ENCODE measurements around the gene TMC8.

The TMC8 gene

DNA sequence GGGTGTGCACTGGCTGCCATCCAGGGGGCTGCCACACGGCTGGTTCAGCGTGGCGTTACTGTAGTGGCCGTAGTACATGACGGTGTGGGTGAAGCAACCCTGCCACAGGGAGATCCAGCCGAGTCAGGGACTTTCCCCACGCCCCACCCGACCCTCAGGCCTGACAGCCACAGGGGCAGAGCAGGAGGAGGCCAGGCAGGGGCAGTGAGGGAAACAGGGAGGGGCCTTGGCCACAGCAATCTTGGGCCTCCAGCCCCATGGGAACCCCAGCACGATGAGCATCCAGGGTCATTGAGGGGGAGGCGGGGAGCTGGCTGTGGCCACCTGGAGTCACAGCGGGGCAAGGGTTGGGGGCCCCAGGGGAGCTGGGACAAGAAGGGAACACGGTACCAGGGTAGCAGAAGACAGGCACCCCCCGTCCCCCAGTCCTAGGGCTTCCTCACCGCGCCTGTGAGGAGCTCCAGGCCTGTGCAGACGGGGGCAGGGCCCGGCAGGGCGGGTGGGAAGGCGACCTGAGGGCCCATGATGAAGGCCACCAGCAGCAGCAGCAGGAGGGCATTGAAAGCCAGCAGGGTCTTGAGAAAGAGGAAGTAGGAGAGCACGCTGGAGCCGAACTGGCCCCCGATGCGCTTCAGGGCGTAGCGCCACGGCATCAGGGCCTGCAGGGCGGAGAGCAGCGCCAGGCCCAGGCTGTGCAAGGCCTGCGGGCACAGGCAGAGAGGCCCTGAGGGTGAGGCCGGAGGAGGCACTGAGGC is 6.3 kb upstream of the TMC8 start:
- H3K4me3 ChIP-seq (ENCODE audit: low read depth, low read length) = no peak overlapping the region
- H3K9me3 ChIP-seq (ENCODE audit: control insufficient read depth, insufficient read depth, low read depth, low read length) = no peaks in the 10 kb centered on the region
- CTCF ChIA-PET = interaction anchor here (0.6 to 3.3 kb wide), 5 partner anchors 8 to 1016 kb away, joined by 3 to 10 read pairs (median 4); no protein-coding TSS in a partner anchor
- H3K4me1 ChIP-seq (ENCODE audit: control insufficient read depth, insufficient read depth, low read length) = peaks cover 6% of the 10 kb centered on the region; the same call in 1 of the 2 replicates
- POLR2A ChIA-PET = interaction anchor here (1.5 kb wide), 1 partner anchor 62 kb away, joined by 3 read pairs; the partner anchor contains the start of genes AFMID and TK1
- TF ChIP-seq ZNF24 (tag by site-specific recombination; IDR thresholded peaks at IDR 0.05) (no peak), ZIC2 (tag by site-specific recombination; IDR thresholded peaks at IDR 0.05) (peak; percentile 73; the same call in 1 of the 2 replicates)
- no peak overlapping the region for H3K27ac ChIP-seq (ENCODE audit: extremely low read depth, low read depth, low read length)
- peaks cover 7 to 21% of the 10 kb centered on the region in 2 experiments; a peak in 2 of 3 replicates for H3K36me3 ChIP-seq (ENCODE audit: control insufficient read depth in 2 of 2, insufficient read depth in 1 of 2, low read length in 2 of 2)

- TF ChIP-seq ZNF514 (tag by site-specific recombination; IDR thresholded peaks at IDR 0.05) (no peak), MZF1 (tag by site-specific recombination; IDR thresholded peaks at IDR 0.05; ENCODE audit: borderline replicate concordance) (no peak), KLF1 (tag by site-specific recombination; IDR thresholded peaks at IDR 0.05) (no peak), EGR2 (tag by site-specific recombination; IDR thresholded peaks at IDR 0.05; ENCODE audit: low read depth) (no peak), ZNF416 (tag by site-specific recombination; IDR thresholded peaks at IDR 0.05) (no peak), ZNF16 (tag by site-specific recombination; IDR thresholded peaks at IDR 0.05; ENCODE audit: low read depth) (no peak), ZNF555 (tag by site-specific recombination; conservative IDR thresholded peaks at IDR 0.05) (no peak), ZNF585B (tag by site-specific recombination; IDR thresholded peaks at IDR 0.05) (no peak), ZNF707 (tag by site-specific recombination; IDR thresholded peaks at IDR 0.05) (no peak)
- TF ChIP-seq, protein P1, sequence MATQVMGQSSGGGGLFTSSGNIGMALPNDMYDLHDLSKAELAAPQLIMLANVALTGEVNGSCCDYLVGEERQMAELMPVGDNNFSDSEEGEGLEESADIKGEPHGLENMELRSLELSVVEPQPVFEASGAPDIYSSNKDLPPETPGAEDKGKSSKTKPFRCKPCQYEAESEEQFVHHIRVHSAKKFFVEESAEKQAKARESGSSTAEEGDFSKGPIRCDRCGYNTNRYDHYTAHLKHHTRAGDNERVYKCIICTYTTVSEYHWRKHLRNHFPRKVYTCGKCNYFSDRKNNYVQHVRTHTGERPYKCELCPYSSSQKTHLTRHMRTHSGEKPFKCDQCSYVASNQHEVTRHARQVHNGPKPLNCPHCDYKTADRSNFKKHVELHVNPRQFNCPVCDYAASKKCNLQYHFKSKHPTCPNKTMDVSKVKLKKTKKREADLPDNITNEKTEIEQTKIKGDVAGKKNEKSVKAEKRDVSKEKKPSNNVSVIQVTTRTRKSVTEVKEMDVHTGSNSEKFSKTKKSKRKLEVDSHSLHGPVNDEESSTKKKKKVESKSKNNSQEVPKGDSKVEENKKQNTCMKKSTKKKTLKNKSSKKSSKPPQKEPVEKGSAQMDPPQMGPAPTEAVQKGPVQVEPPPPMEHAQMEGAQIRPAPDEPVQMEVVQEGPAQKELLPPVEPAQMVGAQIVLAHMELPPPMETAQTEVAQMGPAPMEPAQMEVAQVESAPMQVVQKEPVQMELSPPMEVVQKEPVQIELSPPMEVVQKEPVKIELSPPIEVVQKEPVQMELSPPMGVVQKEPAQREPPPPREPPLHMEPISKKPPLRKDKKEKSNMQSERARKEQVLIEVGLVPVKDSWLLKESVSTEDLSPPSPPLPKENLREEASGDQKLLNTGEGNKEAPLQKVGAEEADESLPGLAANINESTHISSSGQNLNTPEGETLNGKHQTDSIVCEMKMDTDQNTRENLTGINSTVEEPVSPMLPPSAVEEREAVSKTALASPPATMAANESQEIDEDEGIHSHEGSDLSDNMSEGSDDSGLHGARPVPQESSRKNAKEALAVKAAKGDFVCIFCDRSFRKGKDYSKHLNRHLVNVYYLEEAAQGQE (tag by site-specific recombination; IDR thresholded peaks at IDR 0.05) = no peak
- TF ChIP-seq, protein P2, sequence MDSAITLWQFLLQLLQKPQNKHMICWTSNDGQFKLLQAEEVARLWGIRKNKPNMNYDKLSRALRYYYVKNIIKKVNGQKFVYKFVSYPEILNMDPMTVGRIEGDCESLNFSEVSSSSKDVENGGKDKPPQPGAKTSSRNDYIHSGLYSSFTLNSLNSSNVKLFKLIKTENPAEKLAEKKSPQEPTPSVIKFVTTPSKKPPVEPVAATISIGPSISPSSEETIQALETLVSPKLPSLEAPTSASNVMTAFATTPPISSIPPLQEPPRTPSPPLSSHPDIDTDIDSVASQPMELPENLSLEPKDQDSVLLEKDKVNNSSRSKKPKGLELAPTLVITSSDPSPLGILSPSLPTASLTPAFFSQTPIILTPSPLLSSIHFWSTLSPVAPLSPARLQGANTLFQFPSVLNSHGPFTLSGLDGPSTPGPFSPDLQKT (IDR thresholded peaks at IDR 0.05; ENCODE audit: borderline replicate concordance, low read depth, low read length) = no peak
- no peak overlapping the region for H3K27ac ChIP-seq (ENCODE audit: extremely low read depth, low read depth, low read length)
- H3K36me3 ChIP-seq (ENCODE audit: control insufficient read depth in 2 of 2, insufficient read depth in 1 of 2, low read length in 2 of 2) = peaks cover 7 to 21% of the 10 kb centered on the region in 2 experiments; a peak in 2 of 3 replicates
- POLR2A ChIA-PET = interaction anchor here (1.5 kb wide), 1 partner anchor 62 kb away, joined by 3 read pairs; the partner anchor contains the start of genes AFMID and TK1
- H3K4me3 ChIP-seq (ENCODE audit: low read depth, low read length) = no peak overlapping the region
- CTCF ChIA-PET = interaction anchor here (1.4 to 2.2 kb wide), 2 partner anchors 8 to 12 kb away, joined by 3 to 8 read pairs; no protein-coding TSS in a partner anchor
- H3K4me1 ChIP-seq (ENCODE audit: control insufficient read depth, insufficient read depth, low read length) = peaks cover 6% of the 10 kb centered on the region; the same call in 1 of the 2 replicates
- H3K9me3 ChIP-seq (ENCODE audit: control insufficient read depth, insufficient read depth, low read depth, low read length) = no peaks in the 10 kb centered on the region
Observed at GRCh38 chr17:78124836-78125137, 5.8 kb upstream of the TMC8 start.

GRCh38 chr17:78125138-78125913 is 5.2 kb upstream of the TMC8 start:
- CTCF ChIA-PET = interaction anchor here (0.6 to 2.2 kb wide), 6 partner anchors 9 to 1169 kb away, joined by 3 to 8 read pairs (median 3); no protein-coding TSS in a partner anchor
- Histone ChIP-seq H3K36me3 (ENCODE audit: control insufficient read depth in 2 of 2, insufficient read depth in 1 of 2, low read length in 2 of 2) (peaks cover 7 to 21% of the 10 kb centered on the region in 2 experiments; a peak in 2 of 3 replicates), H3K9me3 (ENCODE audit: control insufficient read depth, insufficient read depth, low read depth, low read length) (no peaks in the 10 kb centered on the region), H3K27ac (ENCODE audit: extremely low read depth, low read depth, low read length) (no peak overlapping the region), H3K4me3 (ENCODE audit: low read depth, low read length) (no peak overlapping the region), H3K4me1 (ENCODE audit: control insufficient read depth, insufficient read depth, low read length) (peaks cover 6% of the 10 kb centered on the region; the same call in 1 of the 2 replicates)
- POLR2A ChIA-PET = interaction anchor here (1.5 kb wide), 1 partner anchor 61 kb away, joined by 3 read pairs; the partner anchor contains the start of genes AFMID and TK1
- TF ChIP-seq ZNF350 (tag by site-specific recombination; IDR thresholded peaks at IDR 0.05) = no peak
- no peak for TF ChIP-seq ZNF791 (tag by site-specific recombination; IDR thresholded peaks at IDR 0.05)
- TF ChIP-seq ZNF501 (tag by site-specific recombination; IDR thresholded peaks at IDR 0.05) = no peak
- TF ChIP-seq ZSCAN5A (tag by site-specific recombination; IDR thresholded peaks at IDR 0.05) = no peak
- TF ChIP-seq ZBTB20 (tag by site-specific recombination; IDR thresholded peaks at IDR 0.05) = no peak
- no peak for TF ChIP-seq ATF2 (tag by site-specific recombination; IDR thresholded peaks at IDR 0.05; ENCODE audit: low read depth)
- TF ChIP-seq ZNF768 (tag by site-specific recombination; IDR thresholded peaks at IDR 0.05) = no peak
- no peak for TF ChIP-seq ZNF140 (tag by site-specific recombination; IDR thresholded peaks at IDR 0.05)
- no peak for TF ChIP-seq ZNF341 (tag by site-specific recombination; IDR thresholded peaks at IDR 0.05; ENCODE audit: low read depth)
